ENCODE results near the gene USP17L11.
"Not testable (repeated sequence)": the region's sequence is repeated elsewhere in the genome, so short reads cannot be mapped to it uniquely, and the experiment has no call there.

USP17L11 gene

DNA sequence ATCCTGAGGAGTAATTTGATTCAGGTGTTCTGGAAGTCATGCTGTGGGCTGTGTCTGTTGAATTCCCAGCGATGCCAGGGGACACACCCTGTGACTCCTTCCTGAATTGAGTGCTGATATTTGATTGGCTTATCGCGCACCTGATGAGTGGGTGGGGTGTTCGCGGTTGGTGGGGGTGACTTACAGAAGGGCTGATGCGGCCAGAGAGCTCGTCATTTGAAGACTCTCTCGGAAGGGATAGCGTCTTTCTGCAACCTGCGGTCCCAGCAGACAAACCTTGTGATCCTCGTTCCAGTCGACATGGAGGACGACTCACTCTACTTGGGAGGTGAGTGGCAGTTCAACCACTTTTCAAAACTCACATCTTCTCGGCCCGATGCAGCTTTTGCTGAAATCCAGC, 18.9 kb downstream of the USP17L11 start, which contains the start of gene USP17L15:
Gene USP17L15 (plus strand): TSS at position 301 of the 400 bp plus-strand sequence. CDS start 0 bp downstream, at position 301.
- H3K9ac ChIP-seq (ENCODE audit: low read depth, low read length, poor library complexity); H3K36me3 ChIP-seq (replicated peaks in 1 of 2; ENCODE audit: control insufficient read depth in 2 of 2, insufficient read depth in 2 of 2, low read length in 2 of 2); H2BK5ac ChIP-seq (ENCODE audit: low read length); H2BK12ac ChIP-seq (ENCODE audit: low read length); H2AFZ ChIP-seq (ENCODE audit: low read length); DNase-seq (ENCODE audit: low spot score); H3K4me3 ChIP-seq (ENCODE audit: low read length in 2 of 2); H3K9me3 ChIP-seq (replicated peaks in 1 of 2; ENCODE audit: control insufficient read depth in 2 of 2, insufficient read depth in 1 of 2, low read depth in 1 of 2, low read length in 2 of 2); H3K4me1 ChIP-seq (ENCODE audit: control insufficient read depth in 2 of 2, insufficient read depth in 1 of 2, low read depth in 1 of 2, low read length in 2 of 2); H4K8ac ChIP-seq (ENCODE audit: low read depth, low read length); H3K27me3 ChIP-seq (ENCODE audit: control insufficient read depth in 3 of 3, insufficient read depth in 3 of 3, low read depth in 1 of 3, low read length in 3 of 3); H3K18ac ChIP-seq (ENCODE audit: low read length); H2BK120ac ChIP-seq (ENCODE audit: low read depth, low read length); H3K4me2 ChIP-seq (ENCODE audit: insufficient read depth, low read length, poor library complexity, severe bottlenecking); H3K27ac ChIP-seq (replicated peaks; ENCODE audit: low read length); H4K91ac ChIP-seq (ENCODE audit: low read depth, low read length, poor library complexity); H2BK15ac ChIP-seq (ENCODE audit: low read length); H3K4ac ChIP-seq (ENCODE audit: low read length); H3K14ac ChIP-seq (ENCODE audit: low read length); H2AK5ac ChIP-seq (ENCODE audit: low read depth, low read length); H3K79me1 ChIP-seq (ENCODE audit: low read depth, low read length); H3K23ac ChIP-seq (ENCODE audit: low read depth, low read length, poor library complexity): not testable (repeated sequence)
- WGBS, 2 donors (ENCODE audit: extremely low coverage in 2 of 2, insufficient read length in 2 of 2, insufficient replicate concordance in 1 of 2), result no CpG with 5 or more reads among the region's 15 CpGs

DNA sequence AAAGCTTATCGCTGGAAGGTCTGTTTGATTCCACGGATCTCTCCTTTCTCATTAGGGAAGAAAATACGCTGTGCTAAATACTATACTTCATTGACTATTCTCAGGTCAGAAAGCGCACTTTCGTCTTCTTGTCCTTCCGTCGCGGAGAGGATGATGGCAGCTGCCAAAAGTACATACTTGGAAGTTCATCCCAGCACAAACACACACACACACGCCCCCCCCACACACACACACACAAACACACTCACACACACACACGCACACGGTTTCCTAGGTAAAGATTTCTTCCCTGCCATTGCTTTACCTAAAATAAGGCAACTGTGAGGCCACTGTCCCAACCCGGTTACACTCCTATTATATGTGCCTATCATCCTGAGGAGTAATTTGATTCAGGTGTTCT, 23.3 kb downstream of the USP17L11 start:
- H3K4me3 ChIP-seq (ENCODE audit: low read length in 2 of 2); H2BK15ac ChIP-seq (ENCODE audit: low read length); H2BK120ac ChIP-seq (ENCODE audit: low read depth, low read length); H3K23ac ChIP-seq (ENCODE audit: low read depth, low read length, poor library complexity); H3K27me3 ChIP-seq (ENCODE audit: control insufficient read depth in 3 of 3, insufficient read depth in 3 of 3, low read depth in 1 of 3, low read length in 3 of 3); H3K18ac ChIP-seq (ENCODE audit: low read length); H3K4me1 ChIP-seq (ENCODE audit: control insufficient read depth in 2 of 2, insufficient read depth in 1 of 2, low read depth in 1 of 2, low read length in 2 of 2); H3K79me1 ChIP-seq (ENCODE audit: low read depth, low read length); H3K9me3 ChIP-seq (replicated peaks in 1 of 2; ENCODE audit: control insufficient read depth in 2 of 2, insufficient read depth in 1 of 2, low read depth in 1 of 2, low read length in 2 of 2); H3K4me2 ChIP-seq (ENCODE audit: insufficient read depth, low read length, poor library complexity, severe bottlenecking); H2AFZ ChIP-seq (ENCODE audit: low read length); H3K4ac ChIP-seq (ENCODE audit: low read length); H3K9ac ChIP-seq (ENCODE audit: low read depth, low read length, poor library complexity); H2BK12ac ChIP-seq (ENCODE audit: low read length); H2BK5ac ChIP-seq (ENCODE audit: low read length); H4K91ac ChIP-seq (ENCODE audit: low read depth, low read length, poor library complexity); H3K27ac ChIP-seq (replicated peaks; ENCODE audit: low read length); H2AK5ac ChIP-seq (ENCODE audit: low read depth, low read length); H3K36me3 ChIP-seq (replicated peaks in 1 of 2; ENCODE audit: control insufficient read depth in 2 of 2, insufficient read depth in 2 of 2, low read length in 2 of 2); H3K14ac ChIP-seq (ENCODE audit: low read length): not testable (repeated sequence)
- DNase-seq (ENCODE audit: low spot score), result peak; percentile 6
- peak overlapping the region; percentile 68 for H4K8ac ChIP-seq (ENCODE audit: low read depth, low read length)
- 100% methylated on average over 3 of the region's 12 CpGs; no CpG with 5 or more reads in 1 of the 2 donors for WGBS, 2 donors (ENCODE audit: extremely low coverage in 2 of 2, insufficient read length in 2 of 2, insufficient replicate concordance in 1 of 2)

DNA sequence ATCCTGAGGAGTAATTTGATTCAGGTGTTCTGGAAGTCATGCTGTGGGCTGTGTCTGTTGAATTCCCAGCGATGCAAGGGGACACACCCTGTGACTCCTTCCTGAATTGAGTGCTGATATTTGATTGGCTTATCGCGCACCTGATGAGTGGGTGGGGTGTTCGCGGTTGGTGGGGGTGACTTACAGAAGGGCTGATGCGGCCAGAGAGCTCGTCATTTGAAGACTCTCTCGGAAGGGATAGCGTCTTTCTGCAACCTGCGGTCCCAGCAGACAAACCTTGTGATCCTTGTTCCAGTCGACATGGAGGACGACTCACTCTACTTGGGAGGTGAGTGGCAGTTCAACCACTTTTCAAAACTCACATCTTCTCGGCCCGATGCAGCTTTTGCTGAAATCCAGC, 28.4 kb downstream of the USP17L11 start, which contains the start of gene USP17L17:
Gene USP17L17 (plus strand): TSS at position 301 of the 400 bp plus-strand sequence. CDS start 0 bp downstream, at position 301.
- H2BK5ac ChIP-seq (ENCODE audit: low read length); H2BK12ac ChIP-seq (ENCODE audit: low read length); H3K14ac ChIP-seq (ENCODE audit: low read length); H2AK5ac ChIP-seq (ENCODE audit: low read depth, low read length); DNase-seq (ENCODE audit: low spot score); H3K4me1 ChIP-seq (ENCODE audit: control insufficient read depth in 2 of 2, insufficient read depth in 1 of 2, low read depth in 1 of 2, low read length in 2 of 2); H3K9me3 ChIP-seq (replicated peaks in 1 of 2; ENCODE audit: control insufficient read depth in 2 of 2, insufficient read depth in 1 of 2, low read depth in 1 of 2, low read length in 2 of 2); H3K79me1 ChIP-seq (ENCODE audit: low read depth, low read length); H3K4me2 ChIP-seq (ENCODE audit: insufficient read depth, low read length, poor library complexity, severe bottlenecking); H3K4ac ChIP-seq (ENCODE audit: low read length); H3K9ac ChIP-seq (ENCODE audit: low read depth, low read length, poor library complexity); H3K4me3 ChIP-seq (ENCODE audit: low read length in 2 of 2); H3K36me3 ChIP-seq (replicated peaks in 1 of 2; ENCODE audit: control insufficient read depth in 2 of 2, insufficient read depth in 2 of 2, low read length in 2 of 2); H2AFZ ChIP-seq (ENCODE audit: low read length); H2BK15ac ChIP-seq (ENCODE audit: low read length); H3K27ac ChIP-seq (replicated peaks; ENCODE audit: low read length); H4K8ac ChIP-seq (ENCODE audit: low read depth, low read length); H3K18ac ChIP-seq (ENCODE audit: low read length); H2BK120ac ChIP-seq (ENCODE audit: low read depth, low read length); H4K91ac ChIP-seq (ENCODE audit: low read depth, low read length, poor library complexity); H3K27me3 ChIP-seq (ENCODE audit: control insufficient read depth in 3 of 3, insufficient read depth in 3 of 3, low read depth in 1 of 3, low read length in 3 of 3); H3K23ac ChIP-seq (ENCODE audit: low read depth, low read length, poor library complexity): not testable (repeated sequence)
- WGBS, 2 donors (ENCODE audit: extremely low coverage in 2 of 2, insufficient read length in 2 of 2, insufficient replicate concordance in 1 of 2), result no CpG with 5 or more reads among the region's 14 CpGs

DNA sequence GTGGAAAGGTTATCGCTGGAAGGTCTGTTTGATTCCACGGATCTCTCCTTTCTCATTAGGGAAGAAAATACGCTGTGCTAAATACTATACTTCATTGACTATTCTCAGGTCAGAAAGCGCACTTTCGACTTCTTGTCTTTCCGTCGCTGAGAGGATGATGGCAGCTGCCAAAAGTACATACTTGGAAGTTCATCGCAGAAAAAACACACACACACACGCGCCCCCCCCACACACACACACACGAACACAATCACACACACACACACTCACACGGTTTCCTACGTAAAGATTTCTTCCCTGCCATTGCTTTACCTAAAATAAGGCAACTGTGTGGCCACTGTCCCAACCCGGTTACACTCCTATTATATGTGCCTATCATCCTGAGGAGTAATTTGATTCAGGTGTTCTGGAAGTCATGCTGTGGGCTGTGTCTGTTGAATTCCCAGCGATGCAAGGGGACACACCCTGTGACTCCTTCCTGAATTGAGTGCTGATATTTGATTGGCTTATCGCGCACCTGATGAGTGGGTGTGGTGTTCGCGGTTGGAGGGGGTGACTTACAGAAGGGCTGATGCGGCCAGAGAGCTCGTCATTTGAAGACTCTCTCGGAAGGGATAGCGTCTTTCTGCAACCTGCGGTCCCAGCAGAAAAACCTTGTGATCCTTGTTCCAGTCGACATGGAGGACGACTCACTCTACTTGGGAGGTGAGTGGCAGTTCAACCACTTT, 32.9 kb downstream of the USP17L11 start, which contains the start of gene USP17L18:
Gene USP17L18 (plus strand): TSS at position 678 of the 728 bp plus-strand sequence. CDS start 0 bp downstream, at position 678.
- H2BK15ac ChIP-seq (ENCODE audit: low read length); H2AFZ ChIP-seq (ENCODE audit: low read length); H2BK5ac ChIP-seq (ENCODE audit: low read length); H3K18ac ChIP-seq (ENCODE audit: low read length); DNase-seq (ENCODE audit: low spot score); H3K4ac ChIP-seq (ENCODE audit: low read length); H3K27ac ChIP-seq (replicated peaks; ENCODE audit: low read length); H4K91ac ChIP-seq (ENCODE audit: low read depth, low read length, poor library complexity); H2AK5ac ChIP-seq (ENCODE audit: low read depth, low read length); H2BK120ac ChIP-seq (ENCODE audit: low read depth, low read length); H3K79me1 ChIP-seq (ENCODE audit: low read depth, low read length); H3K4me1 ChIP-seq (ENCODE audit: control insufficient read depth in 2 of 2, insufficient read depth in 1 of 2, low read depth in 1 of 2, low read length in 2 of 2); H3K36me3 ChIP-seq (replicated peaks in 1 of 2; ENCODE audit: control insufficient read depth in 2 of 2, insufficient read depth in 2 of 2, low read length in 2 of 2); H3K23ac ChIP-seq (ENCODE audit: low read depth, low read length, poor library complexity); H3K4me3 ChIP-seq (ENCODE audit: low read length in 2 of 2); H3K27me3 ChIP-seq (ENCODE audit: control insufficient read depth in 3 of 3, insufficient read depth in 3 of 3, low read depth in 1 of 3, low read length in 3 of 3); H3K14ac ChIP-seq (ENCODE audit: low read length); H3K9ac ChIP-seq (ENCODE audit: low read depth, low read length, poor library complexity); H3K4me2 ChIP-seq (ENCODE audit: insufficient read depth, low read length, poor library complexity, severe bottlenecking); H2BK12ac ChIP-seq (ENCODE audit: low read length); H3K9me3 ChIP-seq (replicated peaks in 1 of 2; ENCODE audit: control insufficient read depth in 2 of 2, insufficient read depth in 1 of 2, low read depth in 1 of 2, low read length in 2 of 2); H4K8ac ChIP-seq (ENCODE audit: low read depth, low read length): not testable (repeated sequence)
- 100% methylated on average over 3 of the region's 26 CpGs; no CpG with 5 or more reads in 1 of the 2 donors for WGBS, 2 donors (ENCODE audit: extremely low coverage in 2 of 2, insufficient read length in 2 of 2, insufficient replicate concordance in 1 of 2)

All from neuronal stem cell (in vitro differentiated cells).